GM18858 (cell line): Measurements from ENCODE around the gene HCN1.
"Not testable (repeated sequence)": the region's sequence is repeated elsewhere in the genome, so short reads cannot be mapped to it uniquely, and the experiment has no call there.

Experiments used
- ATAC-seq: cut with Tn5 transposase; IDR thresholded peaks from one replicate; pipeline ENCODE4 v1.9.1; 2021; ENCODE audit not compliant: unreplicated experiment

Gene HCN1

GRCh38 chr5:45437752-45438151, 258.4 kb downstream of the HCN1 start:
- ATAC-seq = no peak

GRCh38 chr5:45417285-45417998, 278.7 kb downstream of the HCN1 start:
- no peak for ATAC-seq

- ATAC-seq = no peak
Observed at GRCh38 chr5:45414620-45415573, 281.3 kb downstream of the HCN1 start.

- ATAC-seq = no peak
Observed at GRCh38 chr5:45411971-45412612, 284.1 kb downstream of the HCN1 start.

GRCh38 chr5:45410304-45410995, 285.7 kb downstream of the HCN1 start:
- no peak for ATAC-seq

- ATAC-seq = no peak
Observed at GRCh38 chr5:45408067-45408466, 288.1 kb downstream of the HCN1 start.

GRCh38 chr5:45402804-45403455, 293.2 kb downstream of the HCN1 start:
- no peak for ATAC-seq

- no peak for ATAC-seq
Observed at GRCh38 chr5:45399041-45399440, 297.1 kb downstream of the HCN1 start.

- no peak for ATAC-seq
Observed at GRCh38 chr5:45385321-45386058, 310.7 kb downstream of the HCN1 start.

- no peak for ATAC-seq
Observed at GRCh38 chr5:45383985-45384384, 312.2 kb downstream of the HCN1 start.

- ATAC-seq = no peak
Observed at GRCh38 chr5:45382583-45382982, 313.6 kb downstream of the HCN1 start.

- no peak for ATAC-seq
Observed at GRCh38 chr5:45376417-45376816, 319.8 kb downstream of the HCN1 start.

- ATAC-seq = no peak
Observed at GRCh38 chr5:45372629-45373028, 323.6 kb downstream of the HCN1 start.

- not testable (repeated sequence) for ATAC-seq
Observed at GRCh38 chr5:45371423-45371822, 324.8 kb downstream of the HCN1 start.

- no peak for ATAC-seq
Observed at GRCh38 chr5:45355189-45355992, 340.8 kb downstream of the HCN1 start.

GRCh38 chr5:45336464-45336863, 359.7 kb downstream of the HCN1 start:
- no peak for ATAC-seq

- ATAC-seq = no peak
Observed at GRCh38 chr5:45335978-45336377, 360.2 kb downstream of the HCN1 start.

- no peak for ATAC-seq
Observed at GRCh38 chr5:45335346-45335745, 360.8 kb downstream of the HCN1 start.

GRCh38 chr5:45334939-45335338, 361.2 kb downstream of the HCN1 start:
- ATAC-seq = no peak
